Fibroblast of skin of right biceps (primary cell): ENCODE data around the gene GPAT3.
"Not testable (repeated sequence)": the region's sequence is repeated elsewhere in the genome, so short reads cannot be mapped to it uniquely, and the experiment has no call there.

Experiments used
- DNase-seq: peaks from one replicate; pipeline ENCODE4 v3.0.0-alpha.2; 2013

Gene GPAT3

GRCh38 chr4:83552924-83553323 lies 17.0 kb downstream of the GPAT3 start:
- DNase-seq: peak; percentile 76

DNA sequence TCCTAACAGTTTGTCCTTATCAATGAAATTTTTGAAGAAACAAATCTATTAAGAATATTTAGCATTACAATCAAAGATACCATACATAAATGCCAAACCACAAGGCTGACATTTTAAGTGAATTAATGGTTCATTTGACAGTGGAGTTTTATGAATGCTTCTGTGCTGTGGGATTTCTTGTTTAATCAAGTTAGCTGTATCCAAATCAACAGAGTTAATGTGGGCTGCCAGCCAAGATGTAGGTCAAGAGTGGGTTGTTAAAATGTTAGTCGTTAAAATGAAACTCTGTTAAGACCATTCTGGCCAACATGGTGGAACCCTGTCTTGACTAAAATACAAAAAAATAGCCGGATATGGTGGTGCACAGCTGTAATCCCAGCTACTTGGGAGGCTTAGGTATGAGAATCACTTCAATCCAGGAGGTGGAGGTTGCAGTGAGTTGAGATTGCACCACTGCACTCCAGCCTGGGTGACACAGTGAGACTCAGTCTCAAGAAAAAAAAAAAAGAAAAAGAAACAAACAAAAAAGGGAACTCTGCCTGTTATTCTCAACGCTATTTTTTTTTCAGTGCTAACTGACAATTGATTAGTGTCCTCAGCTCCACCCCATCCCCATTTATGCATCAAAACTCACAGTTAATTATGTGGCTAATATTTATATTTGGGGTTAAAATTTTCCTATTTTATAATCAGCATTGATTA lies 20.2 kb downstream of the GPAT3 start:
- DNase-seq: no peak

- DNase-seq: no peak
Observed at GRCh38 chr4:83556816-83557215, 20.9 kb downstream of the GPAT3 start.

DNA sequence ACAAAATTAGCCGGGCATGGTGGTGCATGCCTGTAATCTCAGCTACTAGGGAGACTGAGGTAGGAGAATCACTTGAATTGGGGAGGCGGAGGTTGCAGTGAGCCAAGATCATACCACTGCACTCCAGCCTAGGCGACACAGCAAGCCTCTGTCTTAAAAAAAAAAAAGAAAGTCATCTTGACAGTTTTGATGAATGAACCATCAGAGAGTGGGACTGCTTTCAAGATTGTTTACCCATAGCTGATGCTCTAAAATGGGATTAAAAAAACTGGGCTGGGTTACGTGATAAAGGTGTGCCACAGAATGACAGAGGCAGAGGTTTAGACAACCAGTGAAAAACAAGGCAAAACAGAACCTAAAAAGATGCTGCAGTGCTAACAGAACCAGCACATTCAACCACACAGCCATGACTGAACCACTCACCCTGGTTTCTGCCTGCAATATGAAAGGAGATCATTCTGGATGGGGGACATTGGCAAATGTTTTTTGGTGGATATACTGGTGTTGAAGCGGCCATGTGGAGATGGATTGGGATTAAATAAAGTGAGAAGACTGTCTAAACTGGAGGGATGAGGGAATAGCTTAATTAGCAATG lies 22.2 kb downstream of the GPAT3 start:
- no peak for DNase-seq

DNA sequence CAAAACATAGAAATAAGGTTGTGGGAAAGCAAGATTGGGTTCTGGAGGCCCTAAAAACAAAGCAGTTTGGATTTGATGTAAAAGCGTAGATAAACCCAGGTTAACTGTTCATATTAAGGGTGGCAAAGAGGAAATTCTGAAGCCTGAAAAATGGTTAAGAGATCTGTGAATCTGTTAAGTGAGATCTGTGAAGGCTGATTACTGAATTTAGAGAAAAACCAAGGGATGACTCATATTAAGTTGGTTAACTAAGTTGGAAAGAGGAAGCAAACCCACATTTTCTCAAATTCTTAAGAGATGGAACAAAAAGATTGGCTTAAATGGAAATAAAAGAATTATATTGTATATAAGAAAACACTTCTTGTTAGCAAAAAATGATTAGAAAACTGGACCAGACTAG lies 22.8 kb downstream of the GPAT3 start:
- peak; percentile 30 for DNase-seq

- DNase-seq: no peak
Observed at GRCh38 chr4:83560523-83560922, 24.6 kb downstream of the GPAT3 start.

DNA sequence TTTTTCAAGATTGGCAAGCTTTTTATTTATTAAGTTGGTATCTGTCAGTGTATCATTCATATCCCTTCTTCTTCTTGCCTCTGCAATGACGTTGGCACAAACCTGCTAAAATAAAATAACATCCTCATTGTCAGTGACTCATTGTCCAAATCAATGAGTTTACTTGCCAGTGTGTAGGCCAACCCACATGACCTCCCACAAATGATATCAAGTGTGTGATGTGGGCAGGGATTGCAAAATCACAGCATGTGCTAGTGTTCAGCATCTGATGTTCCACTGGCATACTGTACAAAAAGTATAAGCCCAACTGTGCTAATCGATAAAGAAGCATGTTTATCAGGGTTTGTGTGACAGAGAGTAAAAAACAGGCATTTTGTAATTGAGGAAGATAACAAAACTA lies 25.5 kb downstream of the GPAT3 start:
- peak; percentile 25 for DNase-seq

DNA sequence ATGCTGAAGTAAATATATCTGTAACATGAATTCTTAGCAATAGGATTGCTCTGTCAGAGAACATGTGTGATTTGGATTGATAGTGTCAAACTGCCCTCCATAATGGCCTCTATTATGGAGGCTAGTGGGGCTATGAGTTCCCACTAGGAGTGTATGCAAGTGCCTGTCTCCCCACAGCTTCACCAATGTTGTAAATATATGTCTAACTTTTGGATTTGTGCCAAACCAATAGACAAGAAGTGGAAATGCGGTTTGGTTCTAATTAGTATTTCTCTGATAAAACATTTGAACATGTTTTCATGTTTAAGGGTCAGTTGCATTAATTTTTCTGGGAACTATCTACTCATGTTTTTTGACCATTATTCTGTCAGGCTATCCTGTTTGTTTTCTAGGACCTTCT lies 28.1 kb downstream of the GPAT3 start:
- no peak for DNase-seq

- DNase-seq: no peak
Observed at GRCh38 chr4:83568062-83568461, 32.2 kb downstream of the GPAT3 start.

DNA sequence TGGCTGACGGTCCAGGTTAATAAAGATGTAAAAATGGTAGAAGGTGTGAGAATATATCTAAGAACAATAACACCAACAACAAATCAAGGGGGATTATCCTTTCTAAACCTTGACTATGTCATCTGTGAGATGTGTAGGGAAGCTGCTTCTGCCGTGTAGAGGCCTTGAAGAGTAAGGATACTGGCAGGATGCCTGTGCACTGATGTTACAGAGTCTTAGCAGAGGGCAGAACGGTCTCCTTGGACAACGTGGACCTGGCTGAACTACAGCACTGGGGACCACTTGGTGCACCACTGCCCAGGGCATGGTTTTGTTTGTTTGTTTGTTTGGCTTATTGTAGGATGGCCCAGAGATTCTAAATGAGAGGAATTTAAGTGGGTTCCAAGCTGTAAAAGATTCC lies 33.5 kb downstream of the GPAT3 start:
- no peak for DNase-seq

- DNase-seq: no peak
Observed at GRCh38 chr4:83569987-83570386, 34.1 kb downstream of the GPAT3 start.

- no peak for DNase-seq
Observed at GRCh38 chr4:83572848-83573247, 36.9 kb downstream of the GPAT3 start.

- no peak for DNase-seq
Observed at GRCh38 chr4:83574247-83574646, 38.3 kb downstream of the GPAT3 start.

GRCh38 chr4:83576237-83576636 lies 40.3 kb downstream of the GPAT3 start:
- not testable (repeated sequence) for DNase-seq

DNA sequence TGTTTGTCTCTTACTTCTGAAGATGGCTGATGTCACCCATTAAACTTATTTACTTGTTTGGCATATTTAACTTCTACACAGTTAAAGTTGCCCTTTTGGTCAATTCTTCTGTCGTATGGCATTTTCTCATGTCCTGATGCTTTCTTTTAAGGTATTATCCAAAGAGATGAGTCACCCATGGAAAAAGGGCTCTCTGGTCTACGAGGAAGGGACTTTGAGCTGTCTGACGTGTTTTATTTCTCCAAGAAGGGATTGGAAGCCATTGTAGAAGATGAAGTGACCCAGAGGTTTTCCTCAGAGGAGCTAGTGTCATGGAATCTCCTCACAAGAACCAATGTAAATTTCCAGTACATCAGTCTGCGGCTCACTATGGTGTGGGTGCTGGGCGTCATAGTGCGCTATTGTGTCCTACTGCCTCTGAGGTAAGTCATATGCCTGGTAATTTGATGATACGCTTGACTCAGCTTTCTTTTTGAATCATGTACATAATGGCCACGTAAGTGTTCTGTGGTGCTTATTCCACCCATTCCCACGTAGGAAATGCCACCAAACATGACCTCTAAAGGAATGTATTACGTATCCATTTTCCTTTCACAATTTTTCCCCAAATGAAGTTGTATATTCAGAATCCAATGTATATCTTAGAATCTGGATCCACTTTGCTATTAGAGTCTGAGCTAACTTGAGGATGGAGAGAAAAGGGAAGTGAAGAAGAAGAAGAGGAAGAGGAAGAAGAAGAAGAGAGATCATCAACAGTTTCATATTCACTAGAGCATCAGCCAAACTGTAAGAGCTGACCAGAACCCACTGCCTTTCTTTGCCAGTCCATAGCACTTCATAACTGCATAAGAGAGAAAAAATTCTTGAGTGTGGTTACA lies 45.7 kb downstream of the GPAT3 start:
- DNase-seq: no peak

- no peak for DNase-seq
Observed at GRCh38 chr4:83582289-83582785, 46.4 kb downstream of the GPAT3 start.

DNA sequence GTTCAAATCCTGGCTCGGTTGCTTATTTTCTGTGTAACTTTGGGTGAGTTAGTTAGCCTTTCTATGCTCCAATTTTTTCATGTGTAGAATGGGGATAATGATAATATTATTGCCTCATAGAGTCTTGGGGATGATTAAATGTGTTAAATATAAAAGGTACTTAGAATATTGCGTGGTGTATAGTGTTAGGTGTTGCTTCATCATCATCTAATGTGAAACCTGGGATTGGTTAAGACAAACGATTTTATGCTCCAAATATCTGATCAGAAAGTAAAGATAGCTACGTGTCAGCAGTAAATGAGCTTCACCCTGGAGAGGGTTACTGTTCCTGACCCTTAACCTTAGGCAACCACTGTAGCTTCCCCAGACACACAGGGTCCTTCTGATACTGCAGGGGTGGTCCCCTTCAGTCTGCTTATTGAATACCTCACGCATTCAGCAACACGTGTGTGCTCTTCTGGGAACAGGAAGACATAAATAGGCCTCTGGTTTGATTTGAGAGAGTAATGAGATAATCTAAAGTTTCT lies 50.1 kb downstream of the GPAT3 start:
- no peak for DNase-seq

DNA sequence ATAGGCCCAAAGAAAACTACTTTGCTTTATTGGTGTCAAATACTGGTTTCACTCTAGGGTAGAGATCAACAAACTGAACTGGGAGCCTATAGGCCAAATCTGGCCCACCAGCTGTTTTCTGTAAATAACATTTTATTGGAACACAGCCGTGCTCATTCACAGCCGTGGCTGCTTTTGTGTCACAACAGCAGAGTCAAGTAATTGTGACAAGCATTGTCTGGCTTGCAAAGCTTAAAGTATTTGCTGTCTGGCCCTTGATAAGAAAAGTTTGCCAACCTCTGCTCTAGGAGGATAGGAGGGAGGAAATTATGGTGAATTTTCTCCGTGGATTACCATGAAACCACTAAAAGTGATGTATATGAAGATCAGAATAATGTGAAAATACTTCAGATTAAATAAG lies 53.4 kb downstream of the GPAT3 start:
- DNase-seq: no peak

- no peak for DNase-seq
Observed at GRCh38 chr4:83591056-83591455, 55.1 kb downstream of the GPAT3 start.

DNA sequence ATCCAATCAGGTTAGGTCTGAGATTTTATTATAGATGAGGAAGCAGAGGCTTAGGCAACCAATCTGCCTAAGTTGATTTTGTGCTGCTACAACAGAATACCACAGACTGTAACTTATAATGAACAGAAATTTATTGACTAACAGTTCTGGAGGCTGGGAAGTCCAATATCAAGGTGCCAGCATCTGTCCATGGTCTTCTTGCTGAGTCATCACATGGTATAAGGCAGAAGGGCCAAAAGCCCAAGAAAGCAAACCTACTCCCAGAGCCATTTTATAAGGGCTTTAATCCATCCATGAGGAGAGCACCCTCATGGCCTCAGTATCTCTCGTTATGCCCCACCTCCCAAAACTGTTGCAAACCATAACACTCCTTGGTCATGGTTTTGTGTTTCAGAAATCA lies 55.8 kb downstream of the GPAT3 start:
- no peak for DNase-seq

- peak; percentile 53 for DNase-seq
Observed at GRCh38 chr4:83599183-83599582, 63.3 kb downstream of the GPAT3 start.

GRCh38 chr4:83603129-83603528 lies 67.2 kb downstream of the GPAT3 start:
- no peak for DNase-seq

GRCh38 chr4:83604321-83604720 lies 68.4 kb downstream of the GPAT3 start:
- no peak for DNase-seq

DNA sequence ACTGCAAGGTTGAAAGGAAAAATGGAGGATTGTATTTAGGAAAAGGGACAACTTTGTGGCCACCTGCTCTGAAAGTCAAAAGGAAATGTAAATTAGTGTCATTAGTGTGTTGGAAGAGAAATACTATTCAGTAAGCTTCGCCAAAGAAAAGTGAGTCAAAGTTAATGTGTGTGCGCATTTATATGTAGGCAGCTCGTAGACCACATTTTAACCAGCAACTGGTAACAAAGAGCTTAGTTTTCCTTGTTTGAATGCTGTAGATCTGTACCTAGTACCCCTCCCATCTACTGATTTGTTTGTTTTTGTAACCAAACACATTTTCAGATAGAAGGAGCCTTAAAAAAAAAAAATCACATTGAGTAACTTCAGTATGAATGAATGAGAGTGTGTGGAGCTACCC lies 69.3 kb downstream of the GPAT3 start:
- no peak for DNase-seq
